ENCODE measurements around the gene CCDC138.

Gene CCDC138

GRCh38 chr2:108894766-108895165 lies 108.2 kb downstream of the CCDC138 start:
- no peak overlapping the region for H3K27ac ChIP-seq
- TF ChIP-seq ZFX (IDR thresholded peaks at IDR 0.05; ENCODE audit: borderline replicate concordance) = no peak

DNA sequence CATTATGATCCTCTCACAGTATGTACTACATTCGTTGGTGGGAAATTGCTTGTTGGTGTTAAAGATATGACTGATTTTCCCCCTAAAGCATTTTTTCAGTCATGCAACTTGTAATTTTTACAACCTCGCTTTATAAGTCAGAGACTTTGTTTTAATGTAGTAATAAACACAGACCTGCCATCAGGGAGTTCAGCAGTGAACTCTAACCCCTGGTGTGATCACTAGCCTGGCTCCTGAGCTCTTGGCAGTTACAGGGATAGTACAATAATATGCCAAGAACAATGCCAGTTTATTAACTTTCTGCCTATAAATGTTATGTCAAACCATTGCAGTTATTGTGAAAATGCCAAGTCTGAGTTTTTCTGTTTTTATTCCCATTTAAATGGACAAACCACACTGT lies 108.6 kb downstream of the CCDC138 start:
- no peak for TF ChIP-seq CTCF (IDR thresholded peaks at IDR 0.05)
- TF ChIP-seq ZFX (IDR thresholded peaks at IDR 0.05; ENCODE audit: borderline replicate concordance) = no peak
- H3K27ac ChIP-seq = no peak overlapping the region

GRCh38 chr2:108896741-108897140 lies 110.2 kb downstream of the CCDC138 start:
- no peak overlapping the region for H3K27ac ChIP-seq
- TF ChIP-seq CTCF (IDR thresholded peaks at IDR 0.05) (no peak), ZFX (IDR thresholded peaks at IDR 0.05; ENCODE audit: borderline replicate concordance) (no peak)

DNA sequence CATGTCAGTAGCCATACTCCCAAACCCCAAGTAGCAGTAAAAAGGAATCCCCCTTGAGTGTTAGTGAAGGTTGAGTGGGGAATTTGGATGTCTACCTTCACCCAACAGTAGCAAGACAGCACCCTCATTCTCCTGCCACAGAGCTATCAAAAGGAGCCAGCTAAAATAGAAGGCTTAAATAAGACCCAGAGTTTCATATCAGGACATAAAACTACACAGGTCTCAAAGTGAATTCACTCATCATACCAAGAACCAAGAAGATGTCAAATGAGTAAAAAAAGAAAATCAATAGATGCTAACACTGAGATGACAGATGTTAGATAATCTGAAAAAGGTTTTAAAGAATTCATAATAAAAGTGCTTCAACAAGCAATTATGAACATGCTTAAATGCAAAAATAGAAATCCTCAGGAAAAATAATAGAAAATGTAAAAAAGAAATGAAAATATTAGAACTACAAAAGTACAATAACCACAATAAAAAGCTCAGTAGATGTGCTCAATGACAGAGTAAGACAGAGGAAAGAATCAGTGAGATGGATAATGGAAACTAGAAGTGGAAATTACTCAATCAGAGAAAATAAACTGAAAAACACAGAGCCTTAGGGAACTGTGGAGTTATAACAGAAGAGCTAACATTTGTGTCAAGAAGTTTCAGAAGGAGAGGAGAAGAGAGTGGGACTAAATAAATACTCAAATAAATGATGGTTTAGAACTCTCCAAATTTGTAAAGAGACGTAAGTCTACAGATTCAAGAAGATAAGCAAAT lies 111.9 kb downstream of the CCDC138 start:
- TF ChIP-seq ZFX (IDR thresholded peaks at IDR 0.05; ENCODE audit: borderline replicate concordance) (no peak), CTCF (IDR thresholded peaks at IDR 0.05) (no peak)
- no peak overlapping the region for H3K27ac ChIP-seq

DNA sequence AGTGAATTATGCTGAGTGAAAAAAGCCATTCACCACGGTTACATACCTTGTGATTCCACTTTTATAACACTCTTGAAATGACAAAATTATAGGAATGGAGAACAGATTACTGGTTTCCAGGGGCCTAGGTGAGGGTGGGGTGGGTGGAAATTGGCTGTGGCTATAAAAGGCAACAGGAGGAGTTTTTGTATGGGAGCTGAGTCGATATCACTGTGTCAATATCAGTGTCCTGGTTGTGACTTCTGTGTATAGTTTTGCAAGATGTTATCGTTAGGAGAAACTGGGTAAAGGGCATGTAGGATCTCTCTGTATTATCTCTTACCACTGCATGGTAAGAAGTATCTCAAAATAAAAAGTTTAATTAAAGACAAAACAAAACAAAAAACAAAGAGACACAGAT lies 118.1 kb downstream of the CCDC138 start:
- TF ChIP-seq CTCF (IDR thresholded peaks at IDR 0.05) = no peak
- no peak for TF ChIP-seq ZFX (IDR thresholded peaks at IDR 0.05; ENCODE audit: borderline replicate concordance)
- H3K27ac ChIP-seq = no peak overlapping the region

GRCh38 chr2:108905176-108905575 lies 118.6 kb downstream of the CCDC138 start:
- H3K27ac ChIP-seq = no peak overlapping the region
- TF ChIP-seq ZFX (IDR thresholded peaks at IDR 0.05; ENCODE audit: borderline replicate concordance) = no peak

GRCh38 chr2:108905906-108906305 lies 119.3 kb downstream of the CCDC138 start:
- TF ChIP-seq ZFX (IDR thresholded peaks at IDR 0.05; ENCODE audit: borderline replicate concordance) (no peak), CTCF (IDR thresholded peaks at IDR 0.05) (no peak)
- no peak overlapping the region for H3K27ac ChIP-seq

- no peak overlapping the region for H3K27ac ChIP-seq
- TF ChIP-seq ZFX (IDR thresholded peaks at IDR 0.05; ENCODE audit: borderline replicate concordance) (no peak), CTCF (IDR thresholded peaks at IDR 0.05) (no peak)
Measured at GRCh38 chr2:108906403-108907077, 120.0 kb downstream of the CCDC138 start.

Measured in 22Rv1 (cell line).